K562 (cell line): ENCODE results near the gene ST6GAL1. TPM values are rescaled to one million over a fixed set of nuclear protein-coding genes. Genes with fewer than 3 reads are reported as not detected.
A peak's percentile ranks its signal among the peaks of the same experiment; 100 is the strongest.

Source experiments
- C11orf30 ChIP-seq: fragments of 450-650 bp; IDR thresholded peaks from 2 replicates; pipeline ENCODE4 v1.6.1; 2016; ENCODE audit warnings: low read depth, mild to moderate bottlenecking
- COPS2 ChIP-seq: fragments of 450-650 bp; conservative IDR thresholded peaks from 2 replicates; pipeline ENCODE4 v1.6.1; 2016; ENCODE audit warnings: mild to moderate bottlenecking, moderate library complexity
- CTBP1 ChIP-seq: fragments of 450-650 bp; IDR thresholded peaks from 2 replicates; pipeline ENCODE4 v1.6.1; 2016; ENCODE audit warnings: borderline replicate concordance
- GATAD2B ChIP-seq: fragments of 450-650 bp; IDR thresholded peaks from 2 replicates; pipeline ENCODE4 v1.6.1; 2017; ENCODE audit warnings: mild to moderate bottlenecking, borderline replicate concordance
- ILK ChIP-seq: fragments of 450-650 bp; IDR thresholded peaks from 2 replicates; pipeline ENCODE4 v1.6.1; 2016; ENCODE audit warnings: missing genetic modification characterization, low read depth, mild to moderate bottlenecking, missing compliant biosample characterization, moderate library complexity, borderline replicate concordance
- KLF1 ChIP-seq: fragments of 450-650 bp; IDR thresholded peaks from 2 replicates; pipeline ENCODE4 v1.6.1; 2016; ENCODE audit warnings: missing genetic modification characterization, missing compliant biosample characterization
- MEF2D ChIP-seq: conservative IDR thresholded peaks from 2 replicates; pipeline ENCODE4 v1.6.1; 2016; ENCODE audit warnings: low read depth, missing genetic modification characterization, missing compliant biosample characterization
- NFRKB ChIP-seq: fragments of 450-650 bp; IDR thresholded peaks from 2 replicates; pipeline ENCODE4 v1.6.1; 2016; ENCODE audit warnings: low read depth
- POLR3G ChIP-seq: IDR thresholded peaks from 2 replicates; pipeline ENCODE4 v1.6.1; 2011; ENCODE audit not compliant: insufficient read length, insufficient replicate concordance; ENCODE audit errors: extremely low read depth
- PRPF4 ChIP-seq: fragments of 200-400 bp; formaldehyde crosslinking; IDR thresholded peaks from one replicate; pipeline ENCODE4 v1.6.1; 2017; ENCODE audit warnings: low read length, low read depth, mild to moderate bottlenecking; ENCODE audit not compliant: insufficient read depth, poor library complexity, severe bottlenecking
- RBM17 ChIP-seq: fragments of 200-400 bp; formaldehyde crosslinking; IDR thresholded peaks from 2 replicates; pipeline ENCODE4 v1.6.1; 2017; ENCODE audit warnings: low read depth, mild to moderate bottlenecking, low read length, borderline replicate concordance
- TAF7 ChIP-seq: fragments of 450-650 bp; IDR thresholded peaks from 2 replicates; pipeline ENCODE4 v1.6.1; 2016; ENCODE audit warnings: missing genetic modification characterization, missing compliant biosample characterization
- ZNF282 ChIP-seq: sonication (generic); formaldehyde crosslinking; IDR thresholded peaks from 2 replicates; pipeline ENCODE4 v1.8.1; 2023; ENCODE audit warnings: missing genetic modification reagents
- ZNF436 ChIP-seq: fragments of 250-450, 450-650 bp; sonication (Bioruptor Pico); formaldehyde crosslinking; IDR thresholded peaks from 2 replicates; pipeline ENCODE4 v1.7.0; 2020; ENCODE audit warnings: mild to moderate bottlenecking
- polyA plus RNA-seq, 8 experiments: library from polyadenylated mRNA; depleted of rRNA in 4 of 8; stranded (reverse) in 5 of 8; unstranded in 3 of 8; fragments of >200 nt; fragmentation: Nextera tagmentation in 2 of 8; fragmentation: Illumina TruSeq in 1 of 8; extraction: Ambion mirVana in 2 of 8; extraction: Trizol in 1 of 8; gene quantifications; 2 replicates each; pipeline versions ENCODE4 v1.2.1 to v1.2.3, GENCODE V29; 2011 to 2014; ENCODE audit warnings: inconsistent platforms in 1 of 8, missing spikeins in 1 of 8
- total RNA-seq, 7 experiments: library from RNA; depleted of rRNA in 6 of 7; stranded (reverse); fragments of >200 nt in 6 of 7; fragmentation: Illumina TruSeq in 2 of 7; extraction: Trizol in 2 of 7; gene quantifications; 2 replicates each; pipeline versions ENCODE4 v1.2.1 to v1.2.3, GENCODE V29; 2011 to 2021; ENCODE audit warnings: low replicate concordance in 1 of 7
- TF ChIP-seq, protein P1 (sequence below): sonication (generic); formaldehyde crosslinking; IDR thresholded peaks from 2 replicates; pipeline ENCODE4 v1.8.0; 2022; ENCODE audit warnings: mild to moderate bottlenecking, missing genetic modification reagents
- TF ChIP-seq, protein P2 (sequence below): sonication (generic); formaldehyde crosslinking; IDR thresholded peaks from 2 replicates; pipeline ENCODE4 v1.9.0; 2022; ENCODE audit warnings: mild to moderate bottlenecking, missing genetic modification reagents
- TF ChIP-seq, protein P3 (sequence below), 2 experiments: fragments of 450-650 bp; formaldehyde crosslinking in 1 of 2; IDR thresholded peaks; 2 replicates each; pipeline versions ENCODE4 v1.4.0 to v1.6.1; 2014 to 2020; ENCODE audit warnings: mild to moderate bottlenecking in 2 of 2, borderline replicate concordance in 1 of 2, low read depth in 1 of 2

The ST6GAL1 gene
- total and polyA plus RNA-seq, 9 of the 15 experiments (the other 6 are each of a cell fraction or from before 2014, with no cell fraction given), result 31.9 to 145 (median 71.0) TPM

DNA sequence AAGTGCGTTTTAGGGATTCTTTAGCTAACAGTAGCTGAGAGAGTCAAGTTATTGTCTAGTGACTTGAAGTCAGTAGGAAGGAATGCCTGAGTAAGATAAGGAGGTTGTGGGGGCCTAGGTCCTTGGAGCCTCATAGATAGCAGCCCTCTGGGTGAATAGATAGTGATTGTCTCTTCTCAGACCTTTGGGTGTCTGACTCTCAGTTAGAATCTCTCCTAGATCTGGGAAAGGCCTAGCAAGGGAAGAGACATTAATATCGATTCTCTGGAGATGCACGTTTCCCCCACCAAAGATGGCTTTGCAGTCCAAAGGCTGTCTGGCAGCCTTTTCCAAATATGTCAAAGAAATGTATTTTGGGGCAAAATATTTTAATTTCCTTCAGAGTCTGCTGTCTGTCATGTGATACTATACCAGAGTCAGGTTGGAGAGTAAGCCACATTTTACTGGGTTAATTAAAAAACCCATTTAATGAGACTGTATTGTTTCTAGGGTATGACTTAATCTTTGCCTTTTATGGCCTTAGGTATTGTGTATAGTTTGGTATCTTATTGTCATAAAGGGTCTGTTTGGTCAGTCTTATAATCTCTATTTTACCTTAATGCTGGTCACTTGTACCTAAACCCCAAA lies 92.2 kb downstream of the ST6GAL1 start (continued):
- TF ChIP-seq PRPF4 (no peak), RBM17 (no peak), ILK (tag) (no peak), CTBP1 (no peak; the same call in 1 of the 2 replicates), TAF7 (tag) (no peak), POLR3G (no peak), ZNF282 (CRISPR knock-in tag) (no peak), NFRKB (no peak), KLF1 (tag) (no peak), C11orf30 (no peak), GATAD2B (peak; percentile 86; the same call in 1 of the 2 replicates), MEF2D (tag) (no peak; the same call in 1 of the 2 replicates), ZNF436 (CRISPR knock-in tag) (no peak), COPS2 (no peak)
- TF ChIP-seq, protein P1, sequence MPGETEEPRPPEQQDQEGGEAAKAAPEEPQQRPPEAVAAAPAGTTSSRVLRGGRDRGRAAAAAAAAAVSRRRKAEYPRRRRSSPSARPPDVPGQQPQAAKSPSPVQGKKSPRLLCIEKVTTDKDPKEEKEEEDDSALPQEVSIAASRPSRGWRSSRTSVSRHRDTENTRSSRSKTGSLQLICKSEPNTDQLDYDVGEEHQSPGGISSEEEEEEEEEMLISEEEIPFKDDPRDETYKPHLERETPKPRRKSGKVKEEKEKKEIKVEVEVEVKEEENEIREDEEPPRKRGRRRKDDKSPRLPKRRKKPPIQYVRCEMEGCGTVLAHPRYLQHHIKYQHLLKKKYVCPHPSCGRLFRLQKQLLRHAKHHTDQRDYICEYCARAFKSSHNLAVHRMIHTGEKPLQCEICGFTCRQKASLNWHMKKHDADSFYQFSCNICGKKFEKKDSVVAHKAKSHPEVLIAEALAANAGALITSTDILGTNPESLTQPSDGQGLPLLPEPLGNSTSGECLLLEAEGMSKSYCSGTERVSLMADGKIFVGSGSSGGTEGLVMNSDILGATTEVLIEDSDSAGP, result no peak
- TF ChIP-seq, protein P2, sequence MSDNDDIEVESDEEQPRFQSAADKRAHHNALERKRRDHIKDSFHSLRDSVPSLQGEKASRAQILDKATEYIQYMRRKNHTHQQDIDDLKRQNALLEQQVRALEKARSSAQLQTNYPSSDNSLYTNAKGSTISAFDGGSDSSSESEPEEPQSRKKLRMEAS (CRISPR knock-in tag), result no peak
- TF ChIP-seq, protein P3, sequence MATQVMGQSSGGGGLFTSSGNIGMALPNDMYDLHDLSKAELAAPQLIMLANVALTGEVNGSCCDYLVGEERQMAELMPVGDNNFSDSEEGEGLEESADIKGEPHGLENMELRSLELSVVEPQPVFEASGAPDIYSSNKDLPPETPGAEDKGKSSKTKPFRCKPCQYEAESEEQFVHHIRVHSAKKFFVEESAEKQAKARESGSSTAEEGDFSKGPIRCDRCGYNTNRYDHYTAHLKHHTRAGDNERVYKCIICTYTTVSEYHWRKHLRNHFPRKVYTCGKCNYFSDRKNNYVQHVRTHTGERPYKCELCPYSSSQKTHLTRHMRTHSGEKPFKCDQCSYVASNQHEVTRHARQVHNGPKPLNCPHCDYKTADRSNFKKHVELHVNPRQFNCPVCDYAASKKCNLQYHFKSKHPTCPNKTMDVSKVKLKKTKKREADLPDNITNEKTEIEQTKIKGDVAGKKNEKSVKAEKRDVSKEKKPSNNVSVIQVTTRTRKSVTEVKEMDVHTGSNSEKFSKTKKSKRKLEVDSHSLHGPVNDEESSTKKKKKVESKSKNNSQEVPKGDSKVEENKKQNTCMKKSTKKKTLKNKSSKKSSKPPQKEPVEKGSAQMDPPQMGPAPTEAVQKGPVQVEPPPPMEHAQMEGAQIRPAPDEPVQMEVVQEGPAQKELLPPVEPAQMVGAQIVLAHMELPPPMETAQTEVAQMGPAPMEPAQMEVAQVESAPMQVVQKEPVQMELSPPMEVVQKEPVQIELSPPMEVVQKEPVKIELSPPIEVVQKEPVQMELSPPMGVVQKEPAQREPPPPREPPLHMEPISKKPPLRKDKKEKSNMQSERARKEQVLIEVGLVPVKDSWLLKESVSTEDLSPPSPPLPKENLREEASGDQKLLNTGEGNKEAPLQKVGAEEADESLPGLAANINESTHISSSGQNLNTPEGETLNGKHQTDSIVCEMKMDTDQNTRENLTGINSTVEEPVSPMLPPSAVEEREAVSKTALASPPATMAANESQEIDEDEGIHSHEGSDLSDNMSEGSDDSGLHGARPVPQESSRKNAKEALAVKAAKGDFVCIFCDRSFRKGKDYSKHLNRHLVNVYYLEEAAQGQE (IDR thresholded peaks at IDR 0.05; ENCODE audit: borderline replicate concordance), result peak; percentile 12; the same call in 1 of the 2 replicates
- TF ChIP-seq, protein P3 (CRISPR knock-in tag; IDR thresholded peaks at IDR 0.05; ENCODE audit: low read depth), result no peak
